Psoas muscle (tissue), 8 donors: ENCODE results near the gene TENT4B. TPM values are rescaled to one million over a fixed set of nuclear protein-coding genes. Genes with fewer than 3 reads are reported as not detected.

Experiments
- ATAC-seq, 4 donors: fragments of 200-7000 bp; cut with Tn5 transposase; one replicate each; pipeline ENCODE4 v1.9.1; 2020; ENCODE audit warnings: moderate library complexity in 3 of 4, mild to moderate bottlenecking in 2 of 4
- DNase-seq, 2 donors: peaks; one replicate each; pipeline ENCODE4 v3.0.0-alpha.2; 2020
- H3K27ac ChIP-seq: fragments of 200-600 bp; one replicate; pipeline ENCODE4 v1.8.0; 2022
- H3K27me3 ChIP-seq, 3 donors: fragments of 200-600 bp in 1 of 3; one replicate each; pipeline versions ENCODE4 v1.6.1 to v1.8.0; 2013 to 2022; ENCODE audit warnings: low read length in 2 of 3, mild to moderate bottlenecking in 2 of 3, moderate library complexity in 1 of 3; ENCODE audit not compliant: insufficient read depth in 3 of 3
- H3K36me3 ChIP-seq, 2 donors: fragments of 200-600 bp in 1 of 2; one replicate each; pipeline versions ENCODE4 v1.6.1 to v1.8.0; 2013 to 2022; ENCODE audit warnings: low read depth in 1 of 2, mild to moderate bottlenecking in 1 of 2, moderate library complexity in 1 of 2; ENCODE audit not compliant: insufficient read depth in 1 of 2
- H3K4me1 ChIP-seq: fragments of 200-600 bp; one replicate; pipeline ENCODE4 v1.8.0; 2022
- H3K4me3 ChIP-seq: fragments of 200-600 bp; one replicate; pipeline ENCODE4 v1.8.0; 2022; ENCODE audit warnings: mild to moderate bottlenecking
- H3K9me3 ChIP-seq: fragments of 200-600 bp; one replicate; pipeline ENCODE4 v1.8.0; 2022
- CTCF ChIP-seq: fragments of 200-600 bp; IDR thresholded peaks from one replicate; pipeline ENCODE4 v1.8.0; 2022; ENCODE audit warnings: antibody characterized with exemption
- WGBS, 3 donors: extraction: QIAGEN DNeasy Blood & Tissue Kit; methylation state at CpG; one replicate each; pipeline versions ENCODE4 v1.1.6 to v1.1.7; 2013; 5-methylcytosine and 5-hydroxymethylcytosine counted together
- intact Hi-C, 2 donors: fragments of 100-400 bp; cut with DNase I; formaldehyde crosslinking; loops; one replicate each; pipeline versions ENCODE4 v1.11.0 to v1.14.2; 2022
- polyA plus RNA-seq, 3 donors: library from polyadenylated mRNA; stranded (reverse); fragments of 200-250 nt; gene quantifications; one replicate each; pipeline ENCODE4 v1.2.3, GENCODE V29; 2013
- total RNA-seq, 4 donors: library from RNA; stranded (reverse); fragmentation: NEBNext Ultra II Directional in 2 of 4; extraction: Animal tissue kit (Norgen Biotek cat#: 25700) in 2 of 4; gene quantifications; one replicate each; pipeline versions ENCODE4 v1.2.1 to v1.2.4, GENCODE V29; 2021 to 2023
- donor health status: healthy with polysubstance abuse.
- donor health status: DM: no; HTN: no; CAD: no; lungs with moderate emphysema.
- donor health status: Bipolar disorder and iron deficiency.
- donor health status: healthy.
- donor health status: DM: yes; HTN: yes; CAD: no.
- donor health status: DM: no; HTN: no; CAD: no.
- donor health status: DM: no; HTN: no; CAD: no.
- donor health status: DM: yes; HTN: yes; CAD: no.

TENT4B gene
- total and polyA plus RNA-seq, 7 donors, result 3.5 to 9.7 (median 7.1) TPM

DNA sequence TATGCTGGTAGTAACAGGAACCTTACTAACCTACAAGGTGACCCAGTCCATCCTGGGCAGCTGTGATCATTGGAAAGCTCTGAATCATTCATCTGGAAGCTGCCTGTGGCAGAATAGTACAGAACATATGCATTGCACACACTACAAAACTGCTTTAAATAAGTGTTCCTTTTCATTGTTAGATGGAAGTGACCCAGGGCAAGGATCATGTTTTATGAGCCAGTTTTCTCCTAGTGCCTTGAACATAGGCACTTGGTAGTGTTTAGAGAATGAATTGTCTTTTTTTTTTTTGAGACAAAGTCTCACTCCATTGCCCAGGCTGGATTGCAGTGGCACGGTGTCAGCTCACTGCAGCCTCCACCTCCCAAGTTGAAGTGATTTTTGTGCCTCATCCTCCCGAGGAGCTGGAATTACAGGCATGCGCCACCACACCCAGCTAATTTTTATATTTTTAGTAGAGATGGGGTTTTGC, 55.4 kb downstream of the TENT4B start:
- peak; percentile 68 to 81 (median 76) for ATAC-seq
- no peak for DNase-seq
- no peak for TF ChIP-seq CTCF
- Histone ChIP-seq H3K4me3 (no peak overlapping the region), H3K27me3 (no peaks in the 10 kb centered on the region), H3K4me1 (peaks cover 53% of the 10 kb centered on the region), H3K27ac (peak overlapping the region; percentile 44), H3K36me3 (peaks cover 0 to 23% of the 10 kb centered on the region in 2 donors), H3K9me3 (no peaks in the 10 kb centered on the region)
- WGBS, 3 donors, result 58 to 70% (median 66%) methylated on average over 3 of the region's 3 CpGs
- intact Hi-C loops, result loop anchor here in 1 of 2 donors (5.0 kb wide), 1 partner anchor 51 kb away; no protein-coding TSS in a partner anchor

GRCh38 chr16:50209546-50210265, 56.6 kb downstream of the TENT4B start:
- no peak overlapping the region for H3K4me3 ChIP-seq
- intact Hi-C loops, result loop anchor here (2.0 to 10.0 kb wide), 7 partner anchors 52 to 455 kb away; partner anchors contain the start of genes BRD7 (in 1 of the 2), CNEP1R1 (in 1 of the 2), HEATR3 (in 1 of the 2) and TENT4B (in 1 of the 2)
- no peaks in the 10 kb centered on the region for H3K9me3 ChIP-seq
- peaks cover 0 to 25% of the 10 kb centered on the region in 2 donors for H3K36me3 ChIP-seq
- 43 to 72% (median 58%) methylated on average over 6 to 7 of the region's 7 CpGs for WGBS, 3 donors
- no peak for DNase-seq
- peak overlapping the region; percentile 44 for H3K27ac ChIP-seq
- ATAC-seq, result peak; percentile 33 to 78 (median 56)
- no peaks in the 10 kb centered on the region for H3K27me3 ChIP-seq
- peaks cover 48% of the 10 kb centered on the region for H3K4me1 ChIP-seq
- no peak for TF ChIP-seq CTCF

- peaks cover 42% of the 10 kb centered on the region for H3K4me1 ChIP-seq
- peaks cover 0 to 33% of the 10 kb centered on the region in 2 donors for H3K36me3 ChIP-seq
- ATAC-seq (peak; percentile 67 to 81 (median 77)), DNase-seq (peak; percentile 61 to 73)
- WGBS, 3 donors, result 61 to 74% (median 69%) methylated on average over 5 of the region's 5 CpGs
- no peaks in the 10 kb centered on the region for H3K27me3 ChIP-seq
- TF ChIP-seq CTCF, result peak; percentile 54
- peak overlapping the region; percentile 44 for H3K27ac ChIP-seq
- intact Hi-C loops, result loop anchor here (2.0 to 10.0 kb wide), 6 partner anchors 58 to 454 kb away; partner anchors contain the start of genes BRD7 (in 1 of the 2), CNEP1R1 (in 1 of the 2), HEATR3 (in 1 of the 2) and TENT4B (in 1 of the 2)
- H3K9me3 ChIP-seq, result no peaks in the 10 kb centered on the region
- no peak overlapping the region for H3K4me3 ChIP-seq
Measured at GRCh38 chr16:50210266-50211038, 57.3 kb downstream of the TENT4B start.

GRCh38 chr16:50213939-50214519, 60.9 kb downstream of the TENT4B start:
- no peak for DNase-seq
- Histone ChIP-seq H3K9me3 (no peaks in the 10 kb centered on the region), H3K27ac (no peak overlapping the region), H3K36me3 (peaks cover 0 to 68% of the 10 kb centered on the region in 2 donors), H3K4me1 (peaks cover 21% of the 10 kb centered on the region), H3K4me3 (no peak overlapping the region), H3K27me3 (no peaks in the 10 kb centered on the region)
- intact Hi-C loops, result loop anchor here (2.0 to 10.0 kb wide), 6 partner anchors 62 to 451 kb away; partner anchors contain the start of genes BRD7 (in 1 of the 2), HEATR3 (in 1 of the 2) and TENT4B (in 1 of the 2)
- peak; percentile 86 for TF ChIP-seq CTCF
- ATAC-seq, result peak in 3 of 4 donors; percentile 31 to 67 (median 39)
- WGBS, 3 donors, result 46 to 65% (median 47%) methylated on average over 4 of the region's 4 CpGs
